Measurements from ENCODE around the gene SLC34A3.

SLC34A3 gene

GRCh38 chr9:137193771-137194170, 36.9 kb upstream of the SLC34A3 start:
- Histone ChIP-seq H3K27me3 (ENCODE audit: insufficient read depth, poor library complexity, severe bottlenecking) (no peaks in the 10 kb centered on the region), H3K27ac (replicated peaks) (no peak overlapping the region), H3K4me3 (replicated peaks; ENCODE audit: insufficient read depth, low read length) (no peak overlapping the region)
- no peak for DNase-seq (ENCODE audit: low read depth in 1 of 2, low spot score in 1 of 2)
- TF ChIP-seq REST (IDR thresholded peaks at IDR 0.05; ENCODE audit: insufficient replicate concordance, low read depth), result no peak

- TF ChIP-seq CTCF (IDR thresholded peaks at IDR 0.05; ENCODE audit: insufficient read depth, low read length) (no peak), GABPA (IDR thresholded peaks at IDR 0.05; ENCODE audit: low read depth) (no peak), REST (IDR thresholded peaks at IDR 0.05; ENCODE audit: insufficient replicate concordance, low read depth) (no peak)
- no peak for DNase-seq (ENCODE audit: low read depth in 1 of 2, low spot score in 1 of 2)
- Histone ChIP-seq H3K27me3 (ENCODE audit: insufficient read depth, poor library complexity, severe bottlenecking) (no peaks in the 10 kb centered on the region), H3K4me3 (replicated peaks; ENCODE audit: insufficient read depth, low read length) (no peak overlapping the region), H3K27ac (replicated peaks) (no peak overlapping the region)
Measured at GRCh38 chr9:137194388-137194787, 36.3 kb upstream of the SLC34A3 start.

GRCh38 chr9:137194909-137195308, 35.8 kb upstream of the SLC34A3 start:
- TF ChIP-seq POLR2AphosphoS5 (IDR thresholded peaks at IDR 0.05; ENCODE audit: low read depth) (no peak), SPI1 (IDR thresholded peaks at IDR 0.05; ENCODE audit: borderline replicate concordance, low read depth) (no peak), CTCF (IDR thresholded peaks at IDR 0.05; ENCODE audit: insufficient read depth, low read length) (no peak), REST (IDR thresholded peaks at IDR 0.05; ENCODE audit: insufficient replicate concordance, low read depth) (no peak)
- H3K27ac ChIP-seq (replicated peaks), result no peak overlapping the region
- no peaks in the 10 kb centered on the region for H3K27me3 ChIP-seq (ENCODE audit: insufficient read depth, poor library complexity, severe bottlenecking)
- no peak for DNase-seq (ENCODE audit: low read depth in 1 of 2, low spot score in 1 of 2)
- no peak overlapping the region for H3K4me3 ChIP-seq (replicated peaks; ENCODE audit: insufficient read depth, low read length)

All from HL-60 (cell line).